GM21528 (cell line): ENCODE results near the gene GTF2I.
"Not testable (repeated sequence)": the region's sequence is repeated elsewhere in the genome, so short reads cannot be mapped to it uniquely, and the experiment has no call there.

ENCODE experiments used
- ATAC-seq: cut with Tn5 transposase; IDR thresholded peaks from one replicate; pipeline ENCODE4 v1.9.1; 2021; ENCODE audit warnings: mild to moderate bottlenecking, moderate library complexity; ENCODE audit not compliant: unreplicated experiment, low FRiP score

The GTF2I gene

GRCh38 chr7:74657692-74658177 lies at the start of gene GTF2I:
TSS of gene GTF2I (plus strand) at chr7:74657718. CDS start at chr7:74689129, 31,411 bp downstream.
- peak; percentile 24 for ATAC-seq

- ATAC-seq: no peak
Measured at GRCh38 chr7:74612015-74612829, 45.3 kb upstream of the GTF2I start.

GRCh38 chr7:74615933-74616780 lies 41.4 kb upstream of the GTF2I start:
- ATAC-seq: no peak

GRCh38 chr7:74617180-74617744 lies 40.3 kb upstream of the GTF2I start:
- ATAC-seq: no peak

- ATAC-seq: no peak
Measured at GRCh38 chr7:74619235-74619860, 38.2 kb upstream of the GTF2I start.

GRCh38 chr7:74622228-74622749 lies 35.2 kb upstream of the GTF2I start:
- ATAC-seq: no peak

GRCh38 chr7:74623135-74623534 lies 34.4 kb upstream of the GTF2I start:
- ATAC-seq: no peak

GRCh38 chr7:74625446-74625845 lies 32.1 kb upstream of the GTF2I start:
- no peak for ATAC-seq

- no peak for ATAC-seq
Measured at GRCh38 chr7:74627661-74628411, 29.7 kb upstream of the GTF2I start.

- no peak for ATAC-seq
Measured at GRCh38 chr7:74632505-74632904, 25.0 kb upstream of the GTF2I start.

- no peak for ATAC-seq
Measured at GRCh38 chr7:74633451-74633921, 24.0 kb upstream of the GTF2I start.

- no peak for ATAC-seq
Measured at GRCh38 chr7:74637745-74638144, 19.8 kb upstream of the GTF2I start.

- ATAC-seq: peak; percentile 85
Measured at GRCh38 chr7:74650055-74650454, 7.5 kb upstream of the GTF2I start.

- peak; percentile 57 for ATAC-seq
Measured at GRCh38 chr7:74650493-74651132, 6.9 kb upstream of the GTF2I start.

- not testable (repeated sequence) for ATAC-seq
Measured at GRCh38 chr7:74651133-74651504, 6.4 kb upstream of the GTF2I start.

GRCh38 chr7:74653686-74654181 lies 3.8 kb upstream of the GTF2I start:
- no peak for ATAC-seq

GRCh38 chr7:74654811-74655210 lies 2.7 kb upstream of the GTF2I start:
- ATAC-seq: no peak

GRCh38 chr7:74655324-74655723 lies 2.2 kb upstream of the GTF2I start:
- no peak for ATAC-seq
